PC-3 (cell line): ENCODE results near the gene SUSD6. TPM values are rescaled to one million over a fixed set of nuclear protein-coding genes. Genes with fewer than 3 reads are reported as not detected.
A peak's percentile ranks its signal among the peaks of the same experiment; 100 is the strongest.

Experiments
- ATAC-seq: fragments of 200-7000 bp; cut with Tn5 transposase; 2 replicates; pipeline ENCODE4 v1.9.1; 2020; ENCODE audit warnings: mild to moderate bottlenecking, moderate library complexity
- BruUV-seq: library from RNA; stranded (reverse); fragments of 400-500 nt; replicated peaks from 2 replicates; lab custom pipeline; 2021; lab: Mats Ljungman, UMichigan
- CTCF ChIA-PET: fragments of 300-600 bp; sonication (Branson Sonifier 250); formaldehyde crosslinking; loops from one replicate; lab custom pipeline; 2022; ENCODE audit warnings: antibody characterized with exemption; lab: Charles Lee
- POLR2A ChIA-PET: fragments of 300-600 bp; sonication (Branson Sonifier 250); formaldehyde crosslinking; loops from one replicate; lab custom pipeline; 2022; ENCODE audit warnings: antibody characterized with exemption; ENCODE audit not compliant: unreplicated experiment; lab: Charles Lee
- DNase-seq: peaks from one replicate; pipeline ENCODE4 v3.0.0-alpha.2; 2015
- H2AFZ ChIP-seq: fragments of 300-600 bp; sonication (generic); 2 replicates; pipeline ENCODE4 v1.6.0; 2016; ENCODE audit warnings: antibody characterized with exemption, low read length
- H3F3A ChIP-seq: fragments of 300-600 bp; sonication (generic); one replicate; pipeline ENCODE4 v1.6.0; 2017; ENCODE audit warnings: antibody characterized with exemption, low read length, control low read depth, mild to moderate bottlenecking; ENCODE audit not compliant: unreplicated experiment
- H3K27ac ChIP-seq: fragments of 300-600 bp; sonication (generic); 2 replicates; pipeline ENCODE4 v1.5.1; 2016; ENCODE audit warnings: mild to moderate bottlenecking, low read length
- H3K27me3 ChIP-seq: fragments of 300-600 bp; sonication (generic); 2 replicates; pipeline ENCODE4 v1.6.1; 2016; ENCODE audit warnings: low read length, mixed read lengths
- H3K36me3 ChIP-seq: fragments of 300-600 bp; sonication (generic); 2 replicates; pipeline ENCODE4 v1.6.1; 2016; ENCODE audit warnings: low read depth, mixed run types, low read length, mixed read lengths
- H3K4me1 ChIP-seq: fragments of 300-600 bp; sonication (generic); 2 replicates; pipeline ENCODE4 v1.5.1; 2016; ENCODE audit warnings: low read length; ENCODE audit not compliant: insufficient read depth
- H3K4me2 ChIP-seq: fragments of 300-600 bp; sonication (generic); 2 replicates; pipeline ENCODE4 v1.6.0; 2016; ENCODE audit warnings: low read length
- H3K4me3 ChIP-seq: fragments of 300-600 bp; sonication (generic); 2 replicates; pipeline ENCODE4 v1.5.1; 2016; ENCODE audit warnings: mild to moderate bottlenecking, low read length, mixed read lengths
- H3K79me2 ChIP-seq: fragments of 300-600 bp; sonication (generic); 2 replicates; pipeline ENCODE4 v1.6.1; 2017; ENCODE audit warnings: low read length, mixed read lengths
- H3K9ac ChIP-seq: fragments of 300-600 bp; sonication (generic); 2 replicates; pipeline ENCODE4 v1.6.0; 2016; ENCODE audit warnings: mild to moderate bottlenecking, low read length
- H3K9me2 ChIP-seq: fragments of 300-600 bp; sonication (generic); replicated peaks from 2 replicates; pipeline ENCODE4 v1.6.1; 2016; ENCODE audit warnings: mixed run types, low read length, mixed read lengths
- H3K9me3 ChIP-seq: fragments of 300-600 bp; sonication (generic); 2 replicates; pipeline ENCODE4 v1.6.1; 2016; ENCODE audit warnings: low read length, mixed read lengths
- H4K20me1 ChIP-seq: fragments of 300-600 bp; sonication (generic); 2 replicates; pipeline ENCODE4 v1.6.1; 2016; ENCODE audit warnings: low read length, mixed read lengths
- CTCF ChIP-seq: fragments of 300-600 bp; sonication (generic); conservative IDR thresholded peaks from 2 replicates; pipeline ENCODE4 v1.5.1; 2017; ENCODE audit warnings: antibody characterized with exemption, low read depth, mild to moderate bottlenecking, low read length
- EZH2 ChIP-seq: fragments of 300-600 bp; sonication (generic); IDR thresholded peaks from one replicate; pipeline ENCODE4 v1.6.1; 2017; ENCODE audit warnings: antibody characterized with exemption, mild to moderate bottlenecking, low read length; ENCODE audit not compliant: unreplicated experiment
- EZH2phosphoT487 ChIP-seq: fragments of 300-600 bp; sonication (generic); IDR thresholded peaks from 2 replicates; pipeline ENCODE4 v1.6.1; 2018; ENCODE audit warnings: mild to moderate bottlenecking, antibody characterized with exemption, low read length, borderline replicate concordance
- intact Hi-C: fragments of 100-400 bp; cut with micrococcal nuclease; formaldehyde crosslinking; loops from 2 replicates; pipeline ENCODE4 v1.9.0; 2023
- total RNA-seq: library from RNA; depleted of rRNA; stranded (reverse); fragments of >200 nt; gene quantifications from 2 replicates; pipeline ENCODE4 v1.2.3, GENCODE V29; 2014

Gene SUSD6
- total RNA-seq, 1 experiment from 2014 or later: 6.1 TPM

GRCh38 chr14:69651664-69652063 is 40.3 kb downstream of the SUSD6 start:
- BruUV-seq: no TSS peak
- no peaks in the 10 kb centered on the region for H3K9me2 ChIP-seq
- peaks cover 53% of the 10 kb centered on the region for H3K79me2 ChIP-seq
- H2AFZ ChIP-seq: no peak overlapping the region
- no peaks in the 10 kb centered on the region for H3K36me3 ChIP-seq
- no peaks in the 10 kb centered on the region for H3K9me3 ChIP-seq
- H3K9ac ChIP-seq: no peak overlapping the region
- no peak for DNase-seq
- H3F3A ChIP-seq: no peaks in the 10 kb centered on the region
- peaks cover 83% of the 10 kb centered on the region for H3K4me1 ChIP-seq
- no peaks in the 10 kb centered on the region for H3K27me3 ChIP-seq
- H3K27ac ChIP-seq: peak overlapping the region; percentile 12; the same call in 1 of the 2 replicates
- intact Hi-C loops: no loop called here
- ChIA-PET POLR2A (no interaction called here), CTCF (no interaction called here)
- no peak for ATAC-seq
- H4K20me1 ChIP-seq: 0 out of 2 replicates have a peak, but pooled peaks cover 4% of the 10 kb centered on the region
- H3K4me3 ChIP-seq: no peak overlapping the region
- H3K4me2 ChIP-seq: peak overlapping the region; percentile 66
- TF ChIP-seq EZH2phosphoT487 (no peak), EZH2 (no peak), CTCF (no peak)

- TF ChIP-seq CTCF (no peak), EZH2 (no peak)
- ChIA-PET POLR2A (interaction anchor here (0.5 kb wide), 1 partner anchor 595 kb away, joined by 5 read pairs; no protein-coding TSS in a partner anchor), CTCF (no interaction called here)
- DNase-seq: no peak
- ATAC-seq: no peak
- 0 out of 2 replicates have a peak, but pooled peaks cover 4% of the 10 kb centered on the region for H4K20me1 ChIP-seq
- no peaks in the 10 kb centered on the region for H3F3A ChIP-seq
- H3K36me3 ChIP-seq: no peaks in the 10 kb centered on the region
- H3K27me3 ChIP-seq: no peaks in the 10 kb centered on the region
- BruUV-seq: no TSS peak
- no peaks in the 10 kb centered on the region for H3K9me2 ChIP-seq
- no peaks in the 10 kb centered on the region for H3K9me3 ChIP-seq
- peaks cover 78% of the 10 kb centered on the region for H3K4me1 ChIP-seq
- H3K27ac ChIP-seq: peak overlapping the region; percentile 52
- H3K4me3 ChIP-seq: no peak overlapping the region
- no peak overlapping the region for H2AFZ ChIP-seq
- intact Hi-C loops: no loop called here
- peak overlapping the region; percentile 64 for H3K4me2 ChIP-seq
- H3K79me2 ChIP-seq: peaks cover 43% of the 10 kb centered on the region
- no peak overlapping the region for H3K9ac ChIP-seq
Measured at GRCh38 chr14:69652942-69653684, 41.7 kb downstream of the SUSD6 start.

GRCh38 chr14:69654116-69654515 is 42.7 kb downstream of the SUSD6 start:
- peak; percentile 96 for DNase-seq

More at GRCh38 chr14:69654116-69654515, 42.7 kb downstream of the SUSD6 start:
- 0 out of 2 replicates have a peak, but pooled peaks cover 4% of the 10 kb centered on the region for H4K20me1 ChIP-seq
- TF ChIP-seq CTCF (no peak), EZH2 (no peak)
- ChIA-PET POLR2A (interaction anchor here (0.5 kb wide), 1 partner anchor 596 kb away, joined by 5 read pairs; no protein-coding TSS in a partner anchor), CTCF (no interaction called here)
- H3K4me3 ChIP-seq: no peak overlapping the region
- peak; percentile 76 for ATAC-seq
- H2AFZ ChIP-seq: no peak overlapping the region
- peaks cover 78% of the 10 kb centered on the region for H3K4me1 ChIP-seq
- no TSS peak for BruUV-seq
- peak overlapping the region; percentile 52 for H3K27ac ChIP-seq
- no peaks in the 10 kb centered on the region for H3K9me2 ChIP-seq
- intact Hi-C loops: loop anchor here (1.0 kb wide), 2 partner anchors 11 to 43 kb away; partner anchors contain the start of gene SUSD6
- peak overlapping the region; percentile 64 for H3K4me2 ChIP-seq
- no peaks in the 10 kb centered on the region for H3K27me3 ChIP-seq
- H3K79me2 ChIP-seq: peaks cover 39% of the 10 kb centered on the region
- no peaks in the 10 kb centered on the region for H3F3A ChIP-seq
- H3K9ac ChIP-seq: no peak overlapping the region
- no peaks in the 10 kb centered on the region for H3K36me3 ChIP-seq
- no peaks in the 10 kb centered on the region for H3K9me3 ChIP-seq
